GM23248 (cell line): Measurements from ENCODE around the gene MSGN1. TPM values are rescaled to one million over a fixed set of nuclear protein-coding genes. Genes with fewer than 3 reads are reported as not detected.

Experiments used
- DNase-seq: peaks from one replicate; pipeline ENCODE4 v3.0.0-alpha.2; 2015
- H2AFZ ChIP-seq: fragments of 200-600 bp; sonication (generic); 2 replicates; pipeline ENCODE4 v1.6.1; 2016; ENCODE audit warnings: antibody characterized with exemption
- H3F3A ChIP-seq: fragments of 200-600 bp; sonication (generic); 2 replicates; pipeline ENCODE4 v1.6.1; 2016; ENCODE audit warnings: mild to moderate bottlenecking, antibody characterized with exemption, mixed run types; ENCODE audit not compliant: insufficient read depth
- H3K27ac ChIP-seq: fragments of 200-600 bp; sonication (generic); 2 replicates; pipeline ENCODE4 v1.5.1; 2016; ENCODE audit warnings: mild to moderate bottlenecking
- H3K27me3 ChIP-seq: fragments of 200-600 bp; sonication (generic); replicated peaks from 2 replicates; pipeline ENCODE4 v1.6.1; 2016; ENCODE audit warnings: mild to moderate bottlenecking; ENCODE audit not compliant: insufficient read depth
- H3K36me3 ChIP-seq: fragments of 200-600 bp; sonication (generic); 2 replicates; pipeline ENCODE4 v1.6.1; 2016; ENCODE audit warnings: low read depth, mild to moderate bottlenecking
- H3K4me1 ChIP-seq: fragments of 200-600 bp; sonication (generic); 2 replicates; pipeline ENCODE4 v1.6.1; 2016; ENCODE audit warnings: mild to moderate bottlenecking; ENCODE audit not compliant: insufficient read depth
- H3K4me2 ChIP-seq: fragments of 200-600 bp; sonication (generic); one replicate; pipeline ENCODE4 v1.6.1; 2016; ENCODE audit warnings: mild to moderate bottlenecking; ENCODE audit not compliant: unreplicated experiment
- H3K4me3 ChIP-seq: fragments of 200-600 bp; sonication (generic); 2 replicates; pipeline ENCODE4 v1.5.1; 2016; ENCODE audit warnings: mild to moderate bottlenecking
- H3K79me2 ChIP-seq: fragments of 200-600 bp; sonication (generic); 2 replicates; pipeline ENCODE4 v1.6.1; 2016; ENCODE audit warnings: mild to moderate bottlenecking; ENCODE audit not compliant: insufficient read depth
- H3K9ac ChIP-seq: fragments of 200-600 bp; sonication (generic); 2 replicates; pipeline ENCODE4 v1.6.1; 2016; ENCODE audit warnings: mild to moderate bottlenecking
- H3K9me2 ChIP-seq: fragments of 200-600 bp; sonication (generic); 2 replicates; pipeline ENCODE4 v1.6.1; 2016; ENCODE audit warnings: mixed run types, mild to moderate bottlenecking, moderate library complexity; ENCODE audit not compliant: insufficient read depth
- H3K9me3 ChIP-seq: fragments of 200-600 bp; sonication (generic); one replicate; pipeline ENCODE4 v1.6.1; 2017; ENCODE audit warnings: low read depth
- H4K20me1 ChIP-seq: fragments of 200-600 bp; sonication (generic); 2 replicates; pipeline ENCODE4 v1.6.0; 2016; ENCODE audit not compliant: insufficient read depth
- EZH2 ChIP-seq: fragments of 200-600 bp; sonication (generic); IDR thresholded peaks from 2 replicates; pipeline ENCODE4 v1.6.1; 2018; ENCODE audit warnings: antibody characterized with exemption, mild to moderate bottlenecking; ENCODE audit not compliant: insufficient read depth, poor library complexity, severe bottlenecking
- EZH2phosphoT487 ChIP-seq: fragments of 200-600 bp; sonication (generic); IDR thresholded peaks from 2 replicates; pipeline ENCODE4 v1.6.1; 2018; ENCODE audit warnings: antibody characterized with exemption, moderate library complexity, mild to moderate bottlenecking, low read depth; ENCODE audit not compliant: insufficient read depth
- WGBS, 2 experiments: methylation state at CpG; one replicate each; pipeline ENCODE4 v1.1.6; 2015 to 2017; ENCODE audit warnings: low lambda C conversion rate in 2 of 2, low coverage in 1 of 2; ENCODE audit errors: missing lambda C conversion rate in 2 of 2; 5-methylcytosine and 5-hydroxymethylcytosine counted together
- in situ Hi-C: fragments of 300-500 bp; cut with MboI; formaldehyde crosslinking; loops from 2 replicates; pipeline ENCODE4 v1.15.0; 2020
- polyA plus RNA-seq: library from polyadenylated mRNA; unstranded; fragments of >200 nt; fragmentation: Nextera tagmentation; extraction: Ambion mirVana; gene quantifications from 2 replicates; pipeline ENCODE4 v1.2.1, GENCODE V29; 2016
- total RNA-seq: library from RNA; depleted of rRNA; stranded (reverse); fragments of >200 nt; shearing (Covaris generic); gene quantifications from 2 replicates; pipeline ENCODE4 v1.2.3, GENCODE V29; 2014

MSGN1 gene
- total and polyA plus RNA-seq, 2 experiments from 2014 or later: not detected

GRCh38 chr2:17815468-17816184, 634 bp upstream of the MSGN1 start:
- peaks cover 16% of the 10 kb centered on the region for H3F3A ChIP-seq
- H3K79me2 ChIP-seq: no peaks in the 10 kb centered on the region
- H3K4me1 ChIP-seq: peaks cover 12% of the 10 kb centered on the region
- WGBS, 2 experiments: 78 to 81% methylated on average over 8 of the region's 8 CpGs
- no peak overlapping the region for H2AFZ ChIP-seq
- no peaks in the 10 kb centered on the region for H3K9me2 ChIP-seq
- TF ChIP-seq EZH2: no peak
- TF ChIP-seq EZH2phosphoT487: no peak
- H3K4me2 ChIP-seq: no peak overlapping the region
- no peak for DNase-seq
- H4K20me1 ChIP-seq: no peaks in the 10 kb centered on the region
- no peak overlapping the region for H3K4me3 ChIP-seq
- no peak overlapping the region for H3K9ac ChIP-seq
- in situ Hi-C loops: no loop called here
- no peaks in the 10 kb centered on the region; the same call in 1 of the 2 replicates for H3K27me3 ChIP-seq
- H3K9me3 ChIP-seq: no peaks in the 10 kb centered on the region
- H3K36me3 ChIP-seq: no peaks in the 10 kb centered on the region
- no peak overlapping the region for H3K27ac ChIP-seq

GRCh38 chr2:17818235-17818815, 2.1 kb downstream of the MSGN1 start:
- H3K27ac ChIP-seq: no peak overlapping the region
- in situ Hi-C loops: no loop called here
- TF ChIP-seq EZH2phosphoT487 (no peak), EZH2 (no peak)
- no peaks in the 10 kb centered on the region for H3K36me3 ChIP-seq
- no peaks in the 10 kb centered on the region for H3K79me2 ChIP-seq
- H3K27me3 ChIP-seq: no peaks in the 10 kb centered on the region; the same call in 1 of the 2 replicates
- no peaks in the 10 kb centered on the region for H4K20me1 ChIP-seq
- H3K4me2 ChIP-seq: no peak overlapping the region
- H3K4me3 ChIP-seq: no peak overlapping the region
- no peak overlapping the region for H2AFZ ChIP-seq
- no peak overlapping the region for H3K9ac ChIP-seq
- DNase-seq: no peak
- no peaks in the 10 kb centered on the region for H3K9me3 ChIP-seq
- peaks cover 9% of the 10 kb centered on the region for H3K4me1 ChIP-seq
- H3F3A ChIP-seq: peaks cover 13% of the 10 kb centered on the region
- WGBS, 2 experiments: 75 to 76% methylated on average over 2 of the region's 2 CpGs
- no peaks in the 10 kb centered on the region for H3K9me2 ChIP-seq

DNA sequence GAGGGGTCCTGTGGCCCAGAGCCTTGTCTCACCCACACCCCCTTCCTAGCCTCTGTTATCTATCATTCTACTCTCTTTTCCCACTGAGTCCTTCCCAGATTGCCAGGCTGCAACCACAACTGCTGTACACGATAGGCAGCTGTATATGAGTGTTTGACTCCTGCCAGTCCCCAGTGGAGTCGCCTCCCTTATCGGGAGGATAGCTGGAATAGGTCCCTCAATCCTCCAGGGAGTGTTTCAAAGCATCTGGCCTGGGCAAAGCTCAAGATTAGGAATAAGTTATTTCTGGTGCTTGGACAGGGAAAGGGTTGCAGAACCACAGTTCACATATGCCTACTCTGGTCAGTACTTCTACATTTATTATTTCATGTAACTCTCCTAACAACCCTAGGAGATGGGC, 4.8 kb downstream of the MSGN1 start:
- no peak for DNase-seq

DNA sequence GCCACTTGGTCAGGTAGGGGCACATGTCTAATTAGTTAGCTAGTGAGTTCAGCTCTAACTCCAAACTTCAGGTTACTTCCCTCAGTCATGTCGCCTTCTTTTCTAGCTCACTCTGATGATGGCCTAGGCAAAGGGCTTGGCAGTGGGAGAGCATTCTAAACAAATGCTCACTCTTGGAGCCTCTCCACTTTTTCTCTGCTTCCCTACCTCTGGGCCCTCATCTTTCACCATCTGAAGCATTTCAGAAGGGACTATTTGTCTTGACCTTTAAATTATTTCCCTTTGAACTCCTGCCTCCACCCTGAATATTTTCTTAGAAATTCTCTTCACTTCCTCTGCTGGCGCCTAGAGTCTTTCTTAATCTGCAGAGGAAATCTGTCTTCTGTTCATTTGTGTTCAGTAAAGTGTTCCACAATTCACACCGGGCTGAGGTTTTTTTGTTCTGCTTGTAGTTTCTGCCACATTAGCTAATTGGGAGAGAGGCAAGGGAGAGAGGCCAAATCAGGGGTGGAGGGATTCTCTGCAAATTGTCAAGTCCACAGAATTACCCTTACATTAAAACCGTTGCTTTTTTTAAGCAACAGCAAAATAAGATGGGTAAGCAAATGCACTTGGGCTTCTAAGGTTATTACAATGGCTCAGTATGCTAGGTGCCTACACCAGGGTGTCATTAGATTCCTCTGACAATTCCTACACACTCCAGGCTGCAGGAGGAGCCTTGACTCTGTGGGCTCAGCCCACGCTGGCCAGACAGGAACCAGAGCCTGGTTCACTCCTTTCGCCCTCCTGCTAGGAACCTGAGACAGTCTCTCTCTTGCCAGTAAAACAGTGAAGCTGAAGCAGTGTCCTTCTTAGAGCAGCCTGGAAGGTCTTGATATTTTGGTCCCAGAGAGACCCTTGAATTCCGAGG, 5.5 kb downstream of the MSGN1 start:
- H3K36me3 ChIP-seq: no peaks in the 10 kb centered on the region
- no peaks in the 10 kb centered on the region for H3F3A ChIP-seq
- no peaks in the 10 kb centered on the region; the same call in 1 of the 2 replicates for H3K27me3 ChIP-seq
- no peak overlapping the region for H2AFZ ChIP-seq
- TF ChIP-seq EZH2phosphoT487 (no peak), EZH2 (no peak)
- H3K79me2 ChIP-seq: no peaks in the 10 kb centered on the region
- H3K9ac ChIP-seq: no peak overlapping the region
- 58 to 59% methylated on average over 7 of the region's 7 CpGs for WGBS, 2 experiments
- H3K4me2 ChIP-seq: no peak overlapping the region
- no peak overlapping the region for H3K4me3 ChIP-seq
- H3K4me1 ChIP-seq: no peaks in the 10 kb centered on the region
- no peak for DNase-seq
- in situ Hi-C loops: no loop called here
- H3K27ac ChIP-seq: no peak overlapping the region
- H3K9me3 ChIP-seq: no peaks in the 10 kb centered on the region
- H3K9me2 ChIP-seq: no peaks in the 10 kb centered on the region
- H4K20me1 ChIP-seq: no peaks in the 10 kb centered on the region

More for the DNA sequence above, 4.8 kb downstream of the MSGN1 start:
- Histone ChIP-seq H3K79me2 (no peaks in the 10 kb centered on the region), H3K9ac (no peak overlapping the region), H3K4me1 (no peaks in the 10 kb centered on the region), H3K9me2 (no peaks in the 10 kb centered on the region), H4K20me1 (no peaks in the 10 kb centered on the region), H3K4me3 (no peak overlapping the region), H2AFZ (no peak overlapping the region), H3K9me3 (no peaks in the 10 kb centered on the region), H3K27me3 (no peaks in the 10 kb centered on the region; the same call in 1 of the 2 replicates), H3K36me3 (no peaks in the 10 kb centered on the region), H3K4me2 (no peak overlapping the region), H3K27ac (no peak overlapping the region), H3F3A (no peaks in the 10 kb centered on the region)
- WGBS, 2 experiments: 65 to 82% methylated on average over 3 of the region's 3 CpGs
- in situ Hi-C loops: no loop called here
- TF ChIP-seq EZH2: no peak
- no peak for TF ChIP-seq EZH2phosphoT487
